AG09319 (cell line): ENCODE data around the gene KRT1.

Experiments
- DNase-seq: peaks from one replicate; pipeline ENCODE4 v3.0.0-alpha.2; 2010; ENCODE audit warnings: low read depth; ENCODE audit errors: extremely low read depth
- CTCF ChIP-seq: IDR thresholded peaks from 2 replicates; pipeline ENCODE4 v1.5.1; 2011; ENCODE audit warnings: low read depth, mild to moderate bottlenecking, inconsistent platforms, low read length, moderate library complexity

Gene KRT1

GRCh38 chr12:52662093-52662917 lies 17.9 kb downstream of the KRT1 start:
- no peak for DNase-seq
- no peak for TF ChIP-seq CTCF

GRCh38 chr12:52661668-52662067 lies 18.5 kb downstream of the KRT1 start:
- TF ChIP-seq CTCF = no peak
- DNase-seq = no peak

GRCh38 chr12:52660934-52661499 lies 19.2 kb downstream of the KRT1 start:
- no peak for TF ChIP-seq CTCF
- no peak for DNase-seq

- no peak for TF ChIP-seq CTCF
- no peak for DNase-seq
Measured at GRCh38 chr12:52659951-52660350, 20.3 kb downstream of the KRT1 start.

GRCh38 chr12:52659395-52659794 lies 20.8 kb downstream of the KRT1 start:
- TF ChIP-seq CTCF = no peak
- no peak for DNase-seq

GRCh38 chr12:52658196-52658595 lies 22.0 kb downstream of the KRT1 start:
- no peak for TF ChIP-seq CTCF
- DNase-seq = no peak

GRCh38 chr12:52657250-52657902 lies 22.8 kb downstream of the KRT1 start:
- no peak for TF ChIP-seq CTCF
- no peak for DNase-seq
